B cell (primary cell): Measurements from ENCODE around the gene NCOA1. TPM values are rescaled to one million over a fixed set of nuclear protein-coding genes. Genes with fewer than 3 reads are reported as not detected.

Experiments
- ATAC-seq: fragments of 200-7000 bp; cut with Tn5 transposase; one replicate; pipeline ENCODE4 v1.10.0; 2021; ENCODE audit warnings: low read depth, mild to moderate bottlenecking, moderate number of reproducible peaks, moderate library complexity
- CTCF ChIA-PET: fragments of 350-600 bp; sonication (Branson Sonifier 250); formaldehyde crosslinking; loops from one replicate; lab custom pipeline; 2021; ENCODE audit warnings: antibody characterized with exemption, inconsistent platforms; lab: Charles Lee
- POLR2A ChIA-PET: fragments of 350-600 bp; sonication (Branson Sonifier 250); formaldehyde crosslinking; loops from one replicate; lab custom pipeline; 2021; ENCODE audit warnings: antibody characterized with exemption; lab: Charles Lee
- DNase-seq: peaks from one replicate; pipeline ENCODE4 v3.0.0; 2013
- H2AFZ ChIP-seq: 2 replicates; pipeline ENCODE4 v1.6.1; 2012; ENCODE audit warnings: mild to moderate bottlenecking, low read depth, low read length; ENCODE audit not compliant: insufficient read depth, poor library complexity, severe bottlenecking
- H3K27ac ChIP-seq, 2 donors: 1 replicate in 1 of 2; 2 replicates in 1 of 2; pipeline ENCODE4 v1.5.1; 2012 to 2013; ENCODE audit warnings: low read length in 2 of 2, mild to moderate bottlenecking in 2 of 2, moderate library complexity in 1 of 2
- H3K27me3 ChIP-seq, 4 experiments: fragments of 200-600 bp in 1 of 4; sonication (generic) in 1 of 4; replicated peaks in 1 of 4; 1 replicate in 2 of 4; 2 replicates in 2 of 4; pipeline versions ENCODE4 v1.6.1 to v1.7.0; 2013 to 2016; ENCODE audit warnings: low read length in 3 of 4, mild to moderate bottlenecking in 2 of 4, mixed read lengths in 1 of 4, moderate library complexity in 1 of 4; ENCODE audit not compliant: insufficient read depth in 4 of 4, control insufficient read depth in 3 of 4; ENCODE audit errors: control extremely low read depth in 1 of 4
- H3K36me3 ChIP-seq, 2 experiments: replicated peaks in 1 of 2; 1 replicate in 1 of 2; 2 replicates in 1 of 2; pipeline versions ENCODE4 v1.6.1 to v1.7.1; 2013; ENCODE audit warnings: low read length in 1 of 2; ENCODE audit not compliant: insufficient read depth in 2 of 2, control insufficient read depth in 1 of 2; ENCODE audit errors: control extremely low read depth in 1 of 2, extremely low read depth in 1 of 2
- H3K4me1 ChIP-seq, 2 donors: fragments of 200-600 bp in 1 of 2; sonication (generic) in 1 of 2; 1 replicate in 1 of 2; 2 replicates in 1 of 2; pipeline versions ENCODE4 v1.5.1 to v1.6.1; 2013 to 2017; ENCODE audit warnings: low read length in 2 of 2; ENCODE audit not compliant: control insufficient read depth in 2 of 2, insufficient read depth in 2 of 2
- H3K4me2 ChIP-seq: replicated peaks from 2 replicates; pipeline ENCODE3; 2012; ENCODE audit warnings: mild to moderate bottlenecking, low read depth, low read length; ENCODE audit not compliant: poor library complexity, severe bottlenecking
- H3K4me3 ChIP-seq, 5 experiments: fragments of 200-600 bp in 1 of 5; sonication (generic) in 1 of 5; 1 replicate in 3 of 5; 2 replicates in 2 of 5; pipeline versions ENCODE4 v1.5.1 to v1.7.0; 2011 to 2016; ENCODE audit warnings: low read length in 4 of 5, mild to moderate bottlenecking in 4 of 5, low read depth in 2 of 5, control low read depth in 1 of 5, moderate library complexity in 1 of 5; ENCODE audit not compliant: insufficient read depth in 1 of 5; ENCODE audit errors: control extremely low read depth in 1 of 5, extremely low read depth in 1 of 5
- H3K79me2 ChIP-seq: fragments of 200-600 bp; sonication (generic); one replicate; pipeline ENCODE4 v1.6.0; 2016; ENCODE audit warnings: low read length; ENCODE audit not compliant: control insufficient read depth, insufficient read depth
- H3K9ac ChIP-seq: fragments of 200-600 bp; sonication (generic); 2 replicates; pipeline ENCODE4 v1.6.1; 2017; ENCODE audit warnings: mild to moderate bottlenecking, low read length, moderate library complexity
- H3K9me3 ChIP-seq, 3 donors: one replicate each; pipeline versions ENCODE4 v1.6.1 to v1.7.1; 2013; ENCODE audit warnings: low read length in 2 of 3; ENCODE audit not compliant: control insufficient read depth in 2 of 3, insufficient read depth in 1 of 3; ENCODE audit errors: control extremely low read depth in 1 of 3
- H4K20me1 ChIP-seq: 2 replicates; pipeline ENCODE4 v1.6.0; 2012; ENCODE audit warnings: mild to moderate bottlenecking, low read length; ENCODE audit not compliant: insufficient read depth, control insufficient read depth, poor library complexity, severe bottlenecking
- H3K27ac Mint-ChIP-seq: one replicate; pipeline ENCODE4 v1.8.0; 2021; ENCODE audit warnings: mixed read lengths
- H3K27me3 Mint-ChIP-seq: one replicate; pipeline ENCODE4 v1.8.0; 2021; ENCODE audit warnings: mixed read lengths
- H3K4me1 Mint-ChIP-seq: one replicate; pipeline ENCODE4 v1.8.0; 2021; ENCODE audit warnings: mixed read lengths
- H3K4me3 Mint-ChIP-seq: one replicate; pipeline ENCODE4 v1.8.0; 2021; ENCODE audit warnings: mixed read lengths
- H3K9me3 Mint-ChIP-seq: one replicate; pipeline ENCODE4 v1.8.0; 2022; ENCODE audit warnings: mixed read lengths; ENCODE audit not compliant: insufficient read depth
- CTCF ChIP-seq: fragments of 200-600 bp; IDR thresholded peaks from one replicate; pipeline ENCODE4 v1.8.0; 2022; ENCODE audit warnings: antibody characterized with exemption, mild to moderate bottlenecking
- EZH2 ChIP-seq: IDR thresholded peaks from 2 replicates; pipeline ENCODE4 v1.6.1; 2012; ENCODE audit warnings: borderline replicate concordance, low read depth, mild to moderate bottlenecking, moderate library complexity, low read length; ENCODE audit not compliant: insufficient read depth, poor library complexity, severe bottlenecking
- WGBS: methylation state at CpG from one replicate; pipeline ENCODE4 v1.1.5; 2013; ENCODE audit warnings: missing lambda C conversion rate; ENCODE audit not compliant: insufficient coverage; 5-methylcytosine and 5-hydroxymethylcytosine counted together
- intact Hi-C: fragments of 100-400 bp; cut with micrococcal nuclease; formaldehyde crosslinking; loops from one replicate; pipeline ENCODE4 v1.10.0; 2022
- polyA plus RNA-seq: library from polyadenylated mRNA; depleted of rRNA; stranded (reverse); fragments of >200 nt; gene quantifications from 2 replicates; pipeline ENCODE4 v1.2.3, GENCODE V29; 2012
- total RNA-seq, 2 donors: library from RNA; stranded (reverse); fragments of 120-200 nt in 1 of 2; gene quantifications; 1 replicate in 1 of 2; 2 replicates in 1 of 2; pipeline versions ENCODE4 v1.2.3 to v1.2.4, GENCODE V29; 2013 to 2022

Gene NCOA1
- total and polyA plus RNA-seq, 2 donors (not counting 1 experiment from before 2014, with no cell fraction given) = 11.6 to 49.1 TPM

GRCh38 chr2:24521162-24521857 is 30.3 kb downstream of the NCOA1 start:
- no peaks in the 10 kb centered on the region for H3K9me3 Mint-ChIP-seq
- ChIA-PET CTCF (interaction anchor here (0.9 kb wide), 1 partner anchor 303 kb away, joined by 3 read pairs; no protein-coding TSS in a partner anchor), POLR2A (no interaction called here)

More at GRCh38 chr2:24521162-24521857, 30.3 kb downstream of the NCOA1 start:
- no peaks in the 10 kb centered on the region for H3K27me3 Mint-ChIP-seq
- Histone ChIP-seq H3K4me1 (peaks cover 0 to 8% of the 10 kb centered on the region in 2 donors), H3K4me2 (no peak overlapping the region), H3K9ac (no peak overlapping the region), H3K9me3 (peaks cover 0 to 4% (median 1%) of the 10 kb centered on the region in 3 donors), H3K4me3 (no peak overlapping the region), H3K36me3 (no peaks in the 10 kb centered on the region), H3K27me3 (no peaks in the 10 kb centered on the region), H3K27ac (no peak overlapping the region), H3K79me2 (peaks cover 84% of the 10 kb centered on the region), H4K20me1 (peaks cover 14% of the 10 kb centered on the region), H2AFZ (no peak overlapping the region)
- no CpG with 5 or more reads among the region's 1 CpG for WGBS
- H3K4me3 Mint-ChIP-seq = no peak overlapping the region
- H3K4me1 Mint-ChIP-seq = peaks cover 29% of the 10 kb centered on the region
- no peak overlapping the region for H3K27ac Mint-ChIP-seq
- ATAC-seq = no peak
- intact Hi-C loops = no loop called here
- TF ChIP-seq EZH2 (no peak), CTCF (no peak)
- DNase-seq = no peak
